D721Med (cell line): Measurements from ENCODE around the gene USP3.

Source experiments
- DNase-seq: peaks from one replicate; pipeline ENCODE4 v3.0.0; 2011; ENCODE audit warnings: low spot score; ENCODE audit not compliant: insufficient read length
- FAIRE-seq: peaks from 2 replicates; lab custom pipeline; 2011; peaks lifted over from hg19 to GRCh38; lab: Jason Lieb, UNC
- CTCF ChIP-seq: IDR thresholded peaks from 2 replicates; pipeline ENCODE4 v1.5.1; 2012; ENCODE audit warnings: mild to moderate bottlenecking, control low read depth; ENCODE audit not compliant: insufficient read depth; ENCODE audit errors: missing control alignments

Gene USP3

DNA sequence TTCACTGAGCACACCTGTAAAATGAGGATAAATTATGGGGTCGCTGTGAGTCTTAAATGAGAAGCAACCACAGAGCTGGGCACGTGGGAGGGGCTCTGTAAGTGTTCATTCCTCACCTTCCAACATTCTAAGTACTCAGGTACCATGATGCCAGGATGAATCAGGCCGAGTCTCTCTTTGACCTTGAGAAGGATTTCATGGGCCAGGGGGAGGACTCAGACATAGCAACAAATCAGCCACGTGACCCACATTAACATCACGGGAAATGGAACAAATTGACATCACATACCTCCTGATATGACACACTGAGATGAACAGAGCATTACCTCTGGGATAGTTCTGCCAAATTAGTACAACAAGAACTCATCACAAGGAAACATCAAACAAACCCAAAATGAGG is 35.2 kb upstream of the USP3 start:
- DNase-seq (no peak), FAIRE-seq (no peak)
- no peak for TF ChIP-seq CTCF

GRCh38 chr15:63469984-63470383 is 34.4 kb upstream of the USP3 start:
- TF ChIP-seq CTCF = no peak
- no peak for DNase-seq
- FAIRE-seq = no peak

DNA sequence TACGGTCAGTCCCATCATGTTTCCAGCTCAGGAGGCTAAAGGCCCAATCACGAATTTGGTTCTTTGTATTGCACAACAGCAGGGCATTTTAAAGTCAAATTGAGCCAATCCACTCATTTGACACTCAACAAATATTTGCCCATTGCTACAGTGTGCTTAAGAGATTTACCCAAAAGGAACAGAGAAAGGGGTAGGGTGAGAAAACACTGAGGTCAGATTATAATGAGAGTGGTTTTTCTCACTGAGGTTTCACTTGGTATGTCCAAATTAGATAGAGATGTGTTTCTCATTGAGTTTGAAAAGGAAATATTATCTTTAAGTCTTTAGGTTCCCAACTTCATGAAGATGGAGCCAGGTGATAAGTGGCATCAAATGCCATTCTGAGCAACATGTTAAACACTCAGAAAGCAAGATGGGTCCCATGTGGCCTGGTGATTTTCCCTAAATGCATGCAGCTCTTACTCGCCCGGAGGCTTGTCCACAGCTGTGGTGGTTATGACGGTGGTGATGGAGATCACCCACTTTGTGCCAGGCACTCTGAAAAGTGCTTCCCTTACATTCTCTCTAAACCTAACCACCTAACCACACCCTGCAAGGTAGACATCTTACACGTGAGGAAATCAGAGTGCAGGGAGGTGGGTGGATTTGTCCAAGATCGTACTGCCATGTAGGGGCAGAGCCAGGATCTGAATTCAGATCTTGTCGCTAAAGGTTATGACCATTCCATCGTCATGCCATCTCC is 31.2 kb upstream of the USP3 start:
- no peak for TF ChIP-seq CTCF
- DNase-seq = no peak
- FAIRE-seq = no peak

DNA sequence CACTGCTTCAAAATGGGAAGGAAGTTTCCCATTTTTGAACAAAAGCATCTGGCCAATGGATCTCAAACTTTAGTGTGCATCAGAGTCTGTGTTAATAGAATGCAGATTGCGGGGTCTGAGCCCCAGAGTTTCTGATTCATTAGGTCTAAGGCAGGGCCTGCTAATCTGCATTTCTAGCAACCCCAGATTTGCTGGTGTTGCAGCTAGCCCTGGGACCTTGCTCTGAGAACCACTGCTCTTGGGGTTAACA is 30.7 kb upstream of the USP3 start:
- FAIRE-seq (no peak), DNase-seq (no peak)
- TF ChIP-seq CTCF = no peak

DNA sequence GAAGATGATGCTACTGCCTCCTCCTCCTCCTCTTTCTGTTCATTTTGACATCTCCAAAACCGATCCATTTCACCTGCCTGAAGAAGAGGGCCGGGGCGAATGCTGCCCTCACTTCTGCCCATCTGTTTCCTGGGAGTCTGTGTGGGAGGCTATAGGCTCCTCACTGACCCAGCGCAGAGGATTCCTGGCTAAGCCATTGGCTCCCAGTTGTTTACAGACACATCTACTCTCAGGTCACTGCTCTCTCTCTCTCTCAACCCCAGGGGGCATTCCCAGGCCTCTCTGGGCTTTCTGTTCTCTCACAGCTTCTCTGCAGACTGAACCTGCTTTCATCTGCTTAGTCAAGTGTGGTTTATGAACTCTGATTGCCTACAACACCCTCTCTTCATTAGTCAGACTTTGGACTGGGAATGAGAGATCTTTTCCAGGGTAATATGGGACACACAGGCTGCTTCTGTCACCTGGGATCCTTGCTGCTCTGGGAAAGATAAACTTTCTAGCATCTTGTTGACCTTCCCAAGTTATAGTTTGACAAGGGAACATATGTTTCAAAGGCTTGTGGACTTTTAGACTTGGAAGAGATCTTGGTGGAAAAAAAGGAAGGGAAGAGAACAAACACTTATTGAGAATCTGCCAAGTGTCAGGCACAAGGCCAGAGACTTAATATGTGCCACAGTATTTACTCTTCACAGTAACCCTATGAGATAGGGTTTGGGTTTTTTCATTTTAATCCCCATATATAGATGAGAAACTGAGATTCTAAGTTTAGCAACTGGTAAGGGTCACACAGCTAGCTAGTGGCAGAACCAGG is 30.2 kb upstream of the USP3 start:
- DNase-seq = no peak
- no peak for FAIRE-seq

DNA sequence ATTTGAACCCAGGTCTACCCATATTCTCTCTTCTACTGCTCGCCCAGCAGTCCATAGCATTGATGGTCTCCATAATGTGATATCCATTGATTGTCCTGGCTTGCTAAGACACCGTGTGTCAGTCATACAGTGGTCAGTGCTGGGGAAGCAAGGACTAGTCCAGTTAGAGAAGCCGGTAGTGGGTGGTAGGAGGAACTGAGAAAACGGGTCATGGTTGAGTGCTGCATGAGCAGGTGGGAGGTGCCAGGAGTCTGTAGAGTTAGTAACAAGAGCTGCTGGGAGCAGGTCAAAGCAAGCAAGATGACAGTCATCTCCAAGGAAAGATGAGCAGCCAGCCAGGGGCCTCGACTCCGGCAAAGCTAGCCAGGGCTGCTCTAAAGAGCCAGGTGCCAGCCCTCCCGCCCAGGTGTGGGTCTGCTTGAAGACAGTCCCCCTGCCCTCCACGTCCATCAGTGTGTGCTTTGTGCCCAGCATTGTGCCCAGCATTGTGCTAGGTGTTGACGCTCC is 29.5 kb upstream of the USP3 start:
- DNase-seq = no peak
- no peak for FAIRE-seq
- no peak for TF ChIP-seq CTCF

More for the DNA sequence above, 30.2 kb upstream of the USP3 start:
- TF ChIP-seq CTCF = no peak

DNA sequence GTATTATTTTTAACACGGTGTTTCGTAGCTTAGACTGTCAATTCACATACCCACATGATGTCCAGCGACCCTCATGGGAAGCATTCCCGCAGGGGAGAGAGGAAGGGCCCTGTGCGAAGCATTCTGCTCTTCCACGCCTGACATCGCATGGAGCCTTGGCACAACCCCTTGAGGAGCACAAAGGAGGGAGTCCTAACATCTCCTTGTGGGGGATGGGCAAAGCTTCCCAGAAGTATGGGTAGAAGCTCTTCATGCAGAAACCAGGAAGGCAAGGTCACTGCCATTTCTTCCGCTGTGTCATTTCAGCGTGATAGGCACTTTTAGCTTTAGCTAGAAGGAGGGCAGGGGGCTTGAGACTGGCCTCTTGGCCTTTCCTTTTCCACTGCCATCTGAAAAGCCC is 28.7 kb upstream of the USP3 start:
- DNase-seq = no peak
- FAIRE-seq = no peak
- TF ChIP-seq CTCF = no peak
